Psoas muscle (tissue), 8 donors: Measurements from ENCODE around the gene NUP133. TPM values are rescaled to one million over a fixed set of nuclear protein-coding genes. Genes with fewer than 3 reads are reported as not detected.

ENCODE experiments used
- ATAC-seq, 4 donors: fragments of 200-7000 bp; cut with Tn5 transposase; one replicate each; pipeline ENCODE4 v1.9.1; 2020; ENCODE audit warnings: moderate library complexity in 3 of 4, mild to moderate bottlenecking in 2 of 4
- DNase-seq, 2 donors: peaks; one replicate each; pipeline ENCODE4 v3.0.0-alpha.2; 2020
- H3K27ac ChIP-seq: fragments of 200-600 bp; one replicate; pipeline ENCODE4 v1.8.0; 2022
- H3K27me3 ChIP-seq, 3 donors: fragments of 200-600 bp in 1 of 3; one replicate each; pipeline versions ENCODE4 v1.6.1 to v1.8.0; 2013 to 2022; ENCODE audit warnings: low read length in 2 of 3, mild to moderate bottlenecking in 2 of 3, moderate library complexity in 1 of 3; ENCODE audit not compliant: insufficient read depth in 3 of 3
- H3K36me3 ChIP-seq, 2 donors: fragments of 200-600 bp in 1 of 2; one replicate each; pipeline versions ENCODE4 v1.6.1 to v1.8.0; 2013 to 2022; ENCODE audit warnings: low read depth in 1 of 2, mild to moderate bottlenecking in 1 of 2, moderate library complexity in 1 of 2; ENCODE audit not compliant: insufficient read depth in 1 of 2
- H3K4me1 ChIP-seq: fragments of 200-600 bp; one replicate; pipeline ENCODE4 v1.8.0; 2022
- H3K4me3 ChIP-seq: fragments of 200-600 bp; one replicate; pipeline ENCODE4 v1.8.0; 2022; ENCODE audit warnings: mild to moderate bottlenecking
- H3K9me3 ChIP-seq: fragments of 200-600 bp; one replicate; pipeline ENCODE4 v1.8.0; 2022
- CTCF ChIP-seq: fragments of 200-600 bp; IDR thresholded peaks from one replicate; pipeline ENCODE4 v1.8.0; 2022; ENCODE audit warnings: antibody characterized with exemption
- WGBS, 3 donors: extraction: QIAGEN DNeasy Blood & Tissue Kit; methylation state at CpG; one replicate each; pipeline versions ENCODE4 v1.1.6 to v1.1.7; 2013; 5-methylcytosine and 5-hydroxymethylcytosine counted together
- intact Hi-C, 2 donors: fragments of 100-400 bp; cut with DNase I; formaldehyde crosslinking; loops; one replicate each; pipeline versions ENCODE4 v1.11.0 to v1.14.2; 2022
- polyA plus RNA-seq, 3 donors: library from polyadenylated mRNA; stranded (reverse); fragments of 200-250 nt; gene quantifications; one replicate each; pipeline ENCODE4 v1.2.3, GENCODE V29; 2013
- total RNA-seq, 4 donors: library from RNA; stranded (reverse); fragmentation: NEBNext Ultra II Directional in 2 of 4; extraction: Animal tissue kit (Norgen Biotek cat#: 25700) in 2 of 4; gene quantifications; one replicate each; pipeline versions ENCODE4 v1.2.1 to v1.2.4, GENCODE V29; 2021 to 2023
- donor health status: healthy with polysubstance abuse.
- donor health status: DM: no; HTN: no; CAD: no; lungs with moderate emphysema.
- donor health status: Bipolar disorder and iron deficiency.
- donor health status: healthy.
- donor health status: DM: yes; HTN: yes; CAD: no.
- donor health status: DM: no; HTN: no; CAD: no.
- donor health status: DM: no; HTN: no; CAD: no.
- donor health status: DM: yes; HTN: yes; CAD: no.

NUP133 gene
- total and polyA plus RNA-seq, 7 donors: 9.3 to 29.3 (median 24.1) TPM

GRCh38 chr1:229412056-229412455, 96.1 kb downstream of the NUP133 start:
- Histone ChIP-seq H3K9me3 (no peaks in the 10 kb centered on the region), H3K4me3 (peak overlapping the region; percentile 39), H3K27me3 (no peaks in the 10 kb centered on the region), H3K4me1 (peaks cover 47% of the 10 kb centered on the region), H3K36me3 (no peaks in the 10 kb centered on the region), H3K27ac (peak overlapping the region; percentile 95)
- DNase-seq (no peak), ATAC-seq (no peak)
- intact Hi-C loops: no loop called here
- 49 to 58% (median 57%) methylated on average over 7 of the region's 7 CpGs for WGBS, 3 donors
- TF ChIP-seq CTCF: no peak

- DNase-seq: no peak
- Histone ChIP-seq H3K4me1 (peaks cover 47% of the 10 kb centered on the region), H3K27me3 (peaks cover 0 to 2% (median 0%) of the 10 kb centered on the region in 3 donors), H3K4me3 (peak overlapping the region; percentile 39), H3K36me3 (no peaks in the 10 kb centered on the region), H3K27ac (peak overlapping the region; percentile 95), H3K9me3 (no peaks in the 10 kb centered on the region)
- ATAC-seq: no peak
- intact Hi-C loops: no loop called here
- WGBS, 3 donors: 22 to 30% (median 27%) methylated on average over 10 to 11 of the region's 11 CpGs
- no peak for TF ChIP-seq CTCF
These were observed 96.6 kb downstream of the NUP133 start for GRCh38 chr1:229411434-229412055.

- Histone ChIP-seq H3K27ac (peak overlapping the region; percentile 95), H3K27me3 (peaks cover 0 to 4% (median 0%) of the 10 kb centered on the region in 3 donors), H3K4me3 (peak overlapping the region; percentile 51), H3K9me3 (no peaks in the 10 kb centered on the region), H3K4me1 (peaks cover 47% of the 10 kb centered on the region), H3K36me3 (no peaks in the 10 kb centered on the region)
- WGBS, 3 donors: 5 to 13% (median 12%) methylated on average over 14 of the region's 14 CpGs
- intact Hi-C loops: loop anchor here in 1 of 2 donors (1.0 kb wide), 1 partner anchor 24 kb away; no protein-coding TSS in a partner anchor
- DNase-seq (peak; percentile 81 to 94), ATAC-seq (peak; percentile 75 to 80 (median 78))
- TF ChIP-seq CTCF: no peak
These were observed 97.3 kb downstream of the NUP133 start for GRCh38 chr1:229410692-229411433.

GRCh38 chr1:229410370-229410691, 97.8 kb downstream of the NUP133 start:
- Histone ChIP-seq H3K4me3 (peak overlapping the region; percentile 51), H3K27me3 (peaks cover 0 to 4% (median 0%) of the 10 kb centered on the region in 3 donors), H3K4me1 (peaks cover 47% of the 10 kb centered on the region), H3K36me3 (no peaks in the 10 kb centered on the region), H3K9me3 (no peaks in the 10 kb centered on the region), H3K27ac (peak overlapping the region; percentile 95)
- TF ChIP-seq CTCF: no peak
- 25 to 37% (median 25%) methylated on average over 9 of the region's 9 CpGs for WGBS, 3 donors
- ATAC-seq: no peak
- intact Hi-C loops: loop anchor here in 1 of 2 donors (1.0 kb wide), 1 partner anchor 25 kb away; no protein-coding TSS in a partner anchor
- DNase-seq: no peak
